HepG2 (cell line): ENCODE results near the gene KCNAB1. TPM values are rescaled to one million over a fixed set of nuclear protein-coding genes. Genes with fewer than 3 reads are reported as not detected.

Experiments
- ATAC-seq: fragments of 200-7000 bp; cut with Tn5 transposase; 3 replicates; pipeline ENCODE4 v1.9.1; 2020; ENCODE audit warnings: mild to moderate bottlenecking, moderate library complexity
- BruUV-seq: library from RNA; stranded (reverse); fragments of 400-500 nt; replicated peaks from 2 replicates; lab custom pipeline; 2021; lab: Mats Ljungman, UMichigan
- CTCF ChIA-PET: fragments of 300-600 bp; formaldehyde crosslinking; extraction: SDS; loops from one replicate; lab custom pipeline; 2021; ENCODE audit warnings: low total read pairs, inconsistent platforms, low intra/inter-chr PET ratio; lab: Yijun Ruan, JAX
- POLR2A ChIA-PET: fragments of 350-600 bp; sonication (Branson Sonifier 250); formaldehyde crosslinking; loops from one replicate; lab custom pipeline; 2020; ENCODE audit warnings: antibody characterized with exemption, inconsistent platforms; lab: Yijun Ruan, JAX
- DNase-seq: peaks from one replicate; pipeline ENCODE4 v3.0.0-alpha.2; 2015; ENCODE audit warnings: low spot score
- FAIRE-seq: peaks from 3 replicates; lab custom pipeline; 2011; peaks lifted over from hg19 to GRCh38; lab: Jason Lieb, UNC
- H2AFZ ChIP-seq: one replicate; pipeline ENCODE4 v1.6.1; 2011; ENCODE audit warnings: low read length, inconsistent platforms
- H3K27ac ChIP-seq: fragments of 300-600 bp; 3 replicates; pipeline ENCODE4 v1.8.0; 2011; ENCODE audit warnings: mixed run types, mild to moderate bottlenecking, mixed read lengths, low read length, inconsistent platforms; ENCODE audit not compliant: insufficient read depth; ENCODE audit errors: extremely low read length
- H3K27me3 ChIP-seq, 2 experiments: fragments of 200-600 bp in 1 of 2; 2 replicates in 1 of 2; 3 replicates in 1 of 2; pipeline versions ENCODE4 v1.6.0 to v1.8.0; 2011; ENCODE audit warnings: low read length in 2 of 2, mild to moderate bottlenecking in 2 of 2, moderate library complexity in 2 of 2, inconsistent platforms in 1 of 2; ENCODE audit not compliant: insufficient read depth in 2 of 2, control insufficient read depth in 1 of 2
- H3K36me3 ChIP-seq, 2 experiments: fragments of 200-600 bp in 1 of 2; replicated peaks in 1 of 2; 2 replicates in 1 of 2; 3 replicates in 1 of 2; pipeline versions ENCODE4 v1.5.1 to v1.8.0; 2011; ENCODE audit warnings: low read length in 2 of 2, inconsistent platforms in 1 of 2; ENCODE audit not compliant: insufficient read depth in 2 of 2, control insufficient read depth in 1 of 2
- H3K4me1 ChIP-seq: 2 replicates; pipeline ENCODE4 v1.5.1; 2012; ENCODE audit warnings: low read length, inconsistent platforms; ENCODE audit not compliant: insufficient read depth
- H3K4me2 ChIP-seq: 2 replicates; pipeline ENCODE4 v1.6.0; 2011; ENCODE audit warnings: low read depth, low read length, inconsistent platforms
- H3K4me3 ChIP-seq, 3 experiments: fragments of 200-600 bp in 1 of 3; sonication (generic), shearing (Covaris generic) in 1 of 3; replicated peaks in 1 of 3; 2 replicates each; pipeline ENCODE4 v1.5.1; 2011 to 2016; ENCODE audit warnings: low read length in 3 of 3, inconsistent platforms in 2 of 3, low read depth in 2 of 3, mild to moderate bottlenecking in 2 of 3, control low read depth in 1 of 3, mixed read lengths in 1 of 3; ENCODE audit not compliant: insufficient read depth in 1 of 3
- H3K79me2 ChIP-seq: one replicate; pipeline ENCODE4 v1.6.1; 2011; ENCODE audit warnings: low read length, inconsistent platforms; ENCODE audit not compliant: insufficient read depth
- H3K9ac ChIP-seq: 2 replicates; pipeline ENCODE4 v1.6.0; 2011; ENCODE audit warnings: mild to moderate bottlenecking, low read depth, low read length, inconsistent platforms; ENCODE audit not compliant: insufficient read depth
- H3K9me3 ChIP-seq: 2 replicates; pipeline ENCODE4 v1.5.1; 2012; ENCODE audit warnings: mild to moderate bottlenecking, low read length
- H4K20me1 ChIP-seq: 2 replicates; pipeline ENCODE4 v1.6.0; 2011; ENCODE audit warnings: inconsistent platforms, mild to moderate bottlenecking, low read length, moderate library complexity; ENCODE audit not compliant: insufficient read depth
- ATM ChIP-seq: fragments of 450-650 bp; IDR thresholded peaks from 2 replicates; pipeline ENCODE4 v1.7.1; 2017; ENCODE audit warnings: mild to moderate bottlenecking, borderline replicate concordance
- CAMTA2 ChIP-seq: sonication (generic); formaldehyde crosslinking; IDR thresholded peaks from 2 replicates; pipeline ENCODE4 v1.4.0; 2020; ENCODE audit warnings: mild to moderate bottlenecking, missing genetic modification reagents, borderline replicate concordance
- CBX2 ChIP-seq, 2 experiments: fragments of 200-600 bp in 1 of 2; sonication (generic); formaldehyde crosslinking in 1 of 2; IDR thresholded peaks; 2 replicates each; pipeline versions ENCODE4 v1.7.0 to v1.8.1; 2018 to 2022; ENCODE audit warnings: low read depth in 2 of 2, low read length in 1 of 2, mild to moderate bottlenecking in 1 of 2, missing genetic modification reagents in 1 of 2
- MYNN ChIP-seq: sonication (generic); formaldehyde crosslinking; IDR thresholded peaks from 2 replicates; pipeline ENCODE4 v1.4.0; 2020; ENCODE audit warnings: mild to moderate bottlenecking, low read depth, missing genetic modification reagents
- ONECUT2 ChIP-seq: sonication (generic); formaldehyde crosslinking; IDR thresholded peaks from 2 replicates; pipeline ENCODE4 v1.4.0; 2020; ENCODE audit warnings: missing genetic modification reagents
- SNAPC5 ChIP-seq: sonication (generic); formaldehyde crosslinking; IDR thresholded peaks from 2 replicates; pipeline ENCODE4 v1.8.1; 2023; ENCODE audit warnings: mild to moderate bottlenecking, missing genetic modification reagents, borderline replicate concordance
- SRSF9 ChIP-seq: fragments of 200-400 bp; formaldehyde crosslinking; IDR thresholded peaks from 2 replicates; pipeline ENCODE4 v1.6.1; 2018; ENCODE audit warnings: borderline replicate concordance, mild to moderate bottlenecking, low read depth, low read length; ENCODE audit not compliant: insufficient read depth, poor library complexity, severe bottlenecking
- TCF7L2 ChIP-seq: IDR thresholded peaks from 2 replicates; pipeline ENCODE4 v1.6.1; 2011; ENCODE audit warnings: mild to moderate bottlenecking, low read depth, low read length, moderate library complexity
- ZBTB38 ChIP-seq: sonication (generic); formaldehyde crosslinking; IDR thresholded peaks from 2 replicates; pipeline ENCODE4 v1.5.1; 2020; ENCODE audit warnings: mild to moderate bottlenecking, missing genetic modification reagents
- ZNF607 ChIP-seq: sonication (generic); formaldehyde crosslinking; IDR thresholded peaks from 2 replicates; pipeline ENCODE4 v1.5.1; 2020; ENCODE audit warnings: missing genetic modification reagents, mild to moderate bottlenecking, borderline replicate concordance
- ZNF790 ChIP-seq: sonication (generic); formaldehyde crosslinking; IDR thresholded peaks from 2 replicates; pipeline ENCODE4 v1.8.0; 2022; ENCODE audit warnings: missing genetic modification reagents, mild to moderate bottlenecking, borderline replicate concordance
- ZNF841 ChIP-seq: sonication (generic); formaldehyde crosslinking; IDR thresholded peaks from 2 replicates; pipeline ENCODE4 v1.8.1; 2023; ENCODE audit warnings: missing genetic modification reagents, borderline replicate concordance
- WGBS: methylation state at CpG from one replicate; pipeline ENCODE4 v1.1.6; 2017; ENCODE audit warnings: low lambda C conversion rate; 5-methylcytosine and 5-hydroxymethylcytosine counted together
- in situ Hi-C: cut with HindIII; loops from 2 replicates; pipeline ENCODE4 v1.10.0; 2017; ENCODE audit warnings: low pct_unique_long_range_greater_than_20kb; ENCODE audit not compliant: extremely low pct_ligation_motif_present
- intact Hi-C: fragments of 100-400 bp; cut with micrococcal nuclease; formaldehyde crosslinking; loops from one replicate; pipeline ENCODE4 v1.10.0; 2022; ENCODE audit not compliant: unreplicated experiment
- polyA plus RNA-seq, 8 experiments: library from polyadenylated mRNA; depleted of rRNA in 3 of 8; stranded (reverse) in 7 of 8; unstranded in 1 of 8; fragments of >200 nt; fragmentation: Illumina TruSeq in 4 of 8; extraction: Trizol in 4 of 8; gene quantifications; 2 replicates each; pipeline versions ENCODE4 v1.2.1 to v1.2.3, GENCODE V29; 2011 to 2016; ENCODE audit warnings: low read depth in 4 of 8, missing spikeins in 1 of 8, mixed read lengths in 1 of 8; ENCODE audit not compliant: insufficient read depth in 1 of 8
- total RNA-seq, 5 experiments: library from RNA; depleted of rRNA; stranded (reverse); fragments of >200 nt; fragmentation: Illumina TruSeq; extraction: Trizol; gene quantifications; 2 replicates each; pipeline ENCODE4 v1.2.3, GENCODE V29; 2016; ENCODE audit warnings: low read depth in 1 of 5
- TF ChIP-seq, protein P1 (sequence below): sonication (generic); formaldehyde crosslinking; conservative IDR thresholded peaks from 2 replicates; pipeline ENCODE4 v1.4.0; 2020; ENCODE audit warnings: missing genetic modification reagents
- TF ChIP-seq, protein P2 (sequence below): IDR thresholded peaks from 2 replicates; pipeline ENCODE4 v1.6.1; 2016; ENCODE audit warnings: missing compliant biosample characterization, missing genetic modification reagents, borderline replicate concordance
- TF ChIP-seq, protein P3 (sequence below): sonication (generic); formaldehyde crosslinking; IDR thresholded peaks from 2 replicates; pipeline ENCODE4 v1.5.1; 2020; ENCODE audit warnings: missing genetic modification reagents, mild to moderate bottlenecking, borderline replicate concordance
- TF ChIP-seq, protein P4 (sequence below): sonication (generic); formaldehyde crosslinking; IDR thresholded peaks from 2 replicates; pipeline ENCODE4 v1.4.0; 2020; ENCODE audit warnings: missing genetic modification reagents

The KCNAB1 gene
- total and polyA plus RNA-seq, 2 of the 13 experiments (the other 11 are each of a cell fraction or from before 2014, with no cell fraction given), result not detected

DNA sequence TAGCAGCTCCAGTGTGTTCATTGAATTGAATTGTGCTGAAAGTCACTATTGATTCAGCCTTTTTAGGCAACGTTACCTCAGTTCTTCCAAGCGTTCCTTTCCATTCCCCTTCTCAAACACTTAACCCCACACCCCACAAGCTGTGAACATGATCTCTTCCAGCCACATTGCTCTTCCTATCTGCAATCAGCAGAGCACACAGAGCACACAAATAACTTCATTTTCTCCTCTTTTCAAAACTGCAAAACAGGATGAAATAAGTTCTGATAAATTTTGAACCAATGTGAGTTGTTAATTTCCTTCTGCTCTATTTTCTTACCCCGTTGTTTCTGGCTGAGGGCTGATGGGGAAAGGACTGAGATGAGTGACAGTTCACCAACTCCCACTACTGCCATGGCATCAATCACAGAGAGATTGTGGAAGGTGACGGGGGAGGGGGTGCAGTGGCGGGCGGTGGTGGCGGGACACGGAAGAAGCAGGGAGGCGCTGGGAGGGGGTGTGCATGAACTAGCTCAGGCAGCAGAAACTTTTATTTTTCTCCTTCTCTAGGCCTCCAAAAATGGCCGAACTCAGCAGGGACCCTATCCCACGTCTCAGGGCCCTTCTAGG is 287.3 kb downstream of the KCNAB1 start:
- 47% methylated on average over 11 of the region's 11 CpGs for WGBS
- no peaks in the 10 kb centered on the region for H3K9me3 ChIP-seq
- no TSS peak for BruUV-seq
- no peaks in the 10 kb centered on the region for H3K36me3 ChIP-seq
- no peak overlapping the region for H2AFZ ChIP-seq
- FAIRE-seq, result no peak
- CTCF ChIA-PET, result no interaction called here
- H3K79me2 ChIP-seq, result no peaks in the 10 kb centered on the region
- in situ Hi-C loops, result no loop called here
- H3K4me3 ChIP-seq, result no peak overlapping the region
- intact Hi-C loops, result no loop called here
- DNase-seq, result no peak
- no peaks in the 10 kb centered on the region for H3K4me1 ChIP-seq
- no peak overlapping the region for H3K9ac ChIP-seq
- no peak for ATAC-seq
- no peaks in the 10 kb centered on the region; a peak in 1 of 5 replicates for H3K27me3 ChIP-seq
- H3K27ac ChIP-seq, result no peak overlapping the region
- no peaks in the 10 kb centered on the region for H4K20me1 ChIP-seq
- POLR2A ChIA-PET, result no interaction called here
- no peak overlapping the region for H3K4me2 ChIP-seq
- TF ChIP-seq ZNF790 (no peak), ONECUT2 (CRISPR knock-in tag) (no peak), CBX2 (IDR thresholded peaks at IDR 0.05; ENCODE audit: low read depth, low read length) (no peak), CBX2 (CRISPR knock-in tag; IDR thresholded peaks at IDR 0.05; ENCODE audit: low read depth) (no peak), ZBTB38 (no peak), ZNF841 (CRISPR knock-in tag) (no peak), CAMTA2 (CRISPR knock-in tag) (no peak), TCF7L2 (no peak), ATM (no peak), SNAPC5 (no peak), SRSF9 (no peak), ZNF607 (no peak), MYNN (CRISPR knock-in tag) (no peak)
- TF ChIP-seq, protein P1, sequence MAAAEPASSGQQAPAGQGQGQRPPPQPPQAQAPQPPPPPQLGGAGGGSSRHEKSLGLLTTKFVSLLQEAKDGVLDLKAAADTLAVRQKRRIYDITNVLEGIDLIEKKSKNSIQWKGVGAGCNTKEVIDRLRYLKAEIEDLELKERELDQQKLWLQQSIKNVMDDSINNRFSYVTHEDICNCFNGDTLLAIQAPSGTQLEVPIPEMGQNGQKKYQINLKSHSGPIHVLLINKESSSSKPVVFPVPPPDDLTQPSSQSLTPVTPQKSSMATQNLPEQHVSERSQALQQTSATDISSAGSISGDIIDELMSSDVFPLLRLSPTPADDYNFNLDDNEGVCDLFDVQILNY (CRISPR knock-in tag), result no peak
- TF ChIP-seq, protein P2, sequence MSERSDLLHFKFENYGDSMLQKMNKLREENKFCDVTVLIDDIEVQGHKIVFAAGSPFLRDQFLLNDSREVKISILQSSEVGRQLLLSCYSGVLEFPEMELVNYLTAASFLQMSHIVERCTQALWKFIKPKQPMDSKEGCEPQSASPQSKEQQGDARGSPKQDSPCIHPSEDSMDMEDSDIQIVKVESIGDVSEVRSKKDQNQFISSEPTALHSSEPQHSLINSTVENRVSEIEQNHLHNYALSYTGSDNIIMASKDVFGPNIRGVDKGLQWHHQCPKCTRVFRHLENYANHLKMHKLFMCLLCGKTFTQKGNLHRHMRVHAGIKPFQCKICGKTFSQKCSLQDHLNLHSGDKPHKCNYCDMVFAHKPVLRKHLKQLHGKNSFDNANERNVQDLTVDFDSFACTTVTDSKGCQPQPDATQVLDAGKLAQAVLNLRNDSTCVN (CRISPR knock-in tag), result no peak
- TF ChIP-seq, protein P3, sequence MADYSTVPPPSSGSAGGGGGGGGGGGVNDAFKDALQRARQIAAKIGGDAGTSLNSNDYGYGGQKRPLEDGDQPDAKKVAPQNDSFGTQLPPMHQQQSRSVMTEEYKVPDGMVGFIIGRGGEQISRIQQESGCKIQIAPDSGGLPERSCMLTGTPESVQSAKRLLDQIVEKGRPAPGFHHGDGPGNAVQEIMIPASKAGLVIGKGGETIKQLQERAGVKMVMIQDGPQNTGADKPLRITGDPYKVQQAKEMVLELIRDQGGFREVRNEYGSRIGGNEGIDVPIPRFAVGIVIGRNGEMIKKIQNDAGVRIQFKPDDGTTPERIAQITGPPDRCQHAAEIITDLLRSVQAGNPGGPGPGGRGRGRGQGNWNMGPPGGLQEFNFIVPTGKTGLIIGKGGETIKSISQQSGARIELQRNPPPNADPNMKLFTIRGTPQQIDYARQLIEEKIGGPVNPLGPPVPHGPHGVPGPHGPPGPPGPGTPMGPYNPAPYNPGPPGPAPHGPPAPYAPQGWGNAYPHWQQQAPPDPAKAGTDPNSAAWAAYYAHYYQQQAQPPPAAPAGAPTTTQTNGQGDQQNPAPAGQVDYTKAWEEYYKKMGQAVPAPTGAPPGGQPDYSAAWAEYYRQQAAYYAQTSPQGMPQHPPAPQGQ (CRISPR knock-in tag), result no peak
- TF ChIP-seq, protein P4, sequence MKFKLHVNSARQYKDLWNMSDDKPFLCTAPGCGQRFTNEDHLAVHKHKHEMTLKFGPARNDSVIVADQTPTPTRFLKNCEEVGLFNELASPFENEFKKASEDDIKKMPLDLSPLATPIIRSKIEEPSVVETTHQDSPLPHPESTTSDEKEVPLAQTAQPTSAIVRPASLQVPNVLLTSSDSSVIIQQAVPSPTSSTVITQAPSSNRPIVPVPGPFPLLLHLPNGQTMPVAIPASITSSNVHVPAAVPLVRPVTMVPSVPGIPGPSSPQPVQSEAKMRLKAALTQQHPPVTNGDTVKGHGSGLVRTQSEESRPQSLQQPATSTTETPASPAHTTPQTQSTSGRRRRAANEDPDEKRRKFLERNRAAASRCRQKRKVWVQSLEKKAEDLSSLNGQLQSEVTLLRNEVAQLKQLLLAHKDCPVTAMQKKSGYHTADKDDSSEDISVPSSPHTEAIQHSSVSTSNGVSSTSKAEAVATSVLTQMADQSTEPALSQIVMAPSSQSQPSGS (CRISPR knock-in tag), result no peak
